Ramos (cell line): ENCODE results near the gene DUS2.

Experiments
- in situ Hi-C: fragments of 300-500 bp; cut with MboI; formaldehyde crosslinking; loops from one replicate; pipeline ENCODE4 v1.14.3; 2022; ENCODE audit warnings: low sequenced_read_pairs; ENCODE audit not compliant: unreplicated experiment

Gene DUS2

GRCh38 chr16:68073902-68074760, 51.0 kb downstream of the DUS2 start:
- in situ Hi-C loops = no loop called here

- in situ Hi-C loops = no loop called here
Measured at GRCh38 chr16:68074850-68075555, 51.9 kb downstream of the DUS2 start.

- in situ Hi-C loops = no loop called here
Measured at GRCh38 chr16:68075980-68076379, 52.9 kb downstream of the DUS2 start.

GRCh38 chr16:68076560-68076959, 53.5 kb downstream of the DUS2 start:
- in situ Hi-C loops = no loop called here

GRCh38 chr16:68077866-68078700, 55.0 kb downstream of the DUS2 start:
- in situ Hi-C loops = no loop called here

GRCh38 chr16:68078701-68079375, 55.8 kb downstream of the DUS2 start:
- in situ Hi-C loops = no loop called here

- in situ Hi-C loops = no loop called here
Measured at GRCh38 chr16:68079376-68079625, 56.2 kb downstream of the DUS2 start.

- in situ Hi-C loops = no loop called here
Measured at GRCh38 chr16:68079626-68080344, 56.7 kb downstream of the DUS2 start.

GRCh38 chr16:68081861-68082628, 59.0 kb downstream of the DUS2 start:
- in situ Hi-C loops = no loop called here

GRCh38 chr16:68082629-68083238, 59.6 kb downstream of the DUS2 start:
- in situ Hi-C loops = no loop called here

GRCh38 chr16:68083239-68083781, 60.2 kb downstream of the DUS2 start:
- in situ Hi-C loops = no loop called here

GRCh38 chr16:68083861-68084503, 60.9 kb downstream of the DUS2 start:
- in situ Hi-C loops = no loop called here

GRCh38 chr16:68084504-68085258, 61.6 kb downstream of the DUS2 start:
- in situ Hi-C loops = no loop called here

- in situ Hi-C loops = no loop called here
Measured at GRCh38 chr16:68085259-68086071, 62.4 kb downstream of the DUS2 start, which contains the start of gene NFATC3. Gene NFATC3 (plus strand): TSS chr16:68085370. CDS start chr16:68085682, 312 bp downstream.

GRCh38 chr16:68086336-68086841, 63.3 kb downstream of the DUS2 start:
- in situ Hi-C loops = no loop called here

- in situ Hi-C loops = no loop called here
Measured at GRCh38 chr16:68086860-68087268, 63.8 kb downstream of the DUS2 start.
